GM21367 (cell line): ENCODE measurements around the gene KIAA1210.
"Not testable (repeated sequence)": the region's sequence is repeated elsewhere in the genome, so short reads cannot be mapped to it uniquely, and the experiment has no call there.

ENCODE experiments used
- ATAC-seq: cut with Tn5 transposase; IDR thresholded peaks from one replicate; pipeline ENCODE4 v1.9.1; 2021; ENCODE audit not compliant: unreplicated experiment

The KIAA1210 gene

GRCh38 chrX:119040432-119040831 lies 87.2 kb downstream of the KIAA1210 start:
- ATAC-seq, result no peak

GRCh38 chrX:119036107-119037029 lies 91.2 kb downstream of the KIAA1210 start:
- no peak for ATAC-seq

GRCh38 chrX:119030990-119031389 lies 96.6 kb downstream of the KIAA1210 start:
- ATAC-seq, result no peak

- ATAC-seq, result not testable (repeated sequence)
Measured at GRCh38 chrX:119029656-119030055, 98.0 kb downstream of the KIAA1210 start.

DNA sequence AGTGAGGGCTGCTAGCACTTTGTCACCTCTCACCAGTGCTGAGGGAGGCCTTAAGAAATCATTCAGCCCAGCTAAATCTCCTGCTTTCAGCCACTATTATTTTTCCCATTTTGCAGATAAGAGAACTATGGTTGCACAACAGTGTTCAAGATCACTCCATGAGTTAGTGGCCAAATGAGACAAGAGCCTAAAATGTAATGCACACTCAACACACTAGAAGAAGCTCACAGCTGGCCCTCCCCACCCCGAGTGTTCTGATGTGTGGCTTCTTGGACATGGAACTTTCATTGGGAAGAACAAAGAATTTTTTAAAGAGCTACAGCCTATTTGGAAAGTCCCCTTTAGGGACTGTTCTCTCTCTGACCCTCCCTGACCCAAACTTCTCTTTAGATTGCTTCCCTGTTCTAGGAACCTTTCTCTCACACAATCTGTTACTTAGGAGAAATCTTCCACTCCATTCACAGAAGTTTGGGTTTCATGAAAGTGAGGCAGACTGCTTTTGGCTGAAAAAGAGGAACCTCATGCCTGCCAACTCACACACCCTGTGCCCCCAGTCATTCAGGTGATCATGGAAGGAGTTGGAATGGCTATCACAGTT lies 98.8 kb downstream of the KIAA1210 start:
- no peak for ATAC-seq
